OCI-LY1 (cell line): ENCODE data around the gene OTOF.

Source experiments
- CTCF ChIP-seq: fragments of 200-600 bp; sonication (generic), shearing (Covaris generic); IDR thresholded peaks from 2 replicates; pipeline ENCODE4 v1.5.1; 2017; ENCODE audit warnings: mild to moderate bottlenecking, antibody characterized with exemption, low read length, moderate library complexity, mixed read lengths
- EZH2 ChIP-seq: fragments of 200-600 bp; sonication (generic), shearing (Covaris generic); IDR thresholded peaks from 2 replicates; pipeline ENCODE4 v1.8.0; 2017; ENCODE audit warnings: borderline replicate concordance, mixed run types, mild to moderate bottlenecking, antibody characterized with exemption, low read length, moderate library complexity, mixed read lengths

DNA sequence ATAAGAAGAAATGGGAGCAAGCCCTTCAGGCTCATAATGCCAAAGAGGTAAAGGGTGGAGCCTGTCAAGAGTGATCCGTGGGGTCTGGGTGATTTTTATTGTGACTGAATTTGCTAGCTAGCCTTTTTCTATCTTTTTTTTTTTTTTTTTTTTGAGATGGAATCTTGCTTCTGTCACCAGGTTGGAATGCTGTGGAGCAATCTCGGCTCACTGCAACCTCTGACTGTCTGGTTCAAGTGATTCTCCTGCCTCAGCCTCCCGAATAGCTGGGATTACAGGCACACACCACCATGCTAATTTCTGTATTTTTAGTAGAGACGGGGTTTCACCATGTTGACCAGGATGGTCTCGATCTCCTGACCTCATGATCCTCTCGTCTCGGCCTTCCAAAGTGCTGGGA lies 47.1 kb downstream of the OTOF start:
- TF ChIP-seq CTCF, result no peak
- TF ChIP-seq EZH2, result no peak
